Ovary (tissue), 3 donors: ENCODE data around the gene CADPS.

ENCODE experiments used
- EP300 ChIP-seq: sonication (generic); formaldehyde crosslinking; IDR thresholded peaks from one replicate; pipeline ENCODE4 v1.6.1; 2017; ENCODE audit warnings: antibody characterized with exemption
- POLR2A ChIP-seq: fragments of 450-650 bp; IDR thresholded peaks from one replicate; pipeline ENCODE4 v1.6.1; 2017; ENCODE audit warnings: antibody characterized with exemption, mild to moderate bottlenecking, moderate library complexity
- TF ChIP-seq, protein P1 (sequence below), 3 donors: fragments of 450-650 bp in 2 of 3; fragments of 200-600 bp in 1 of 3; IDR thresholded peaks; one replicate each; pipeline versions ENCODE4 v1.5.1 to v1.8.0; 2016 to 2022; ENCODE audit warnings: antibody characterized with exemption in 3 of 3, mild to moderate bottlenecking in 1 of 3
- donor health status: DM: no; HTN: no; CAD: no.

DNA sequence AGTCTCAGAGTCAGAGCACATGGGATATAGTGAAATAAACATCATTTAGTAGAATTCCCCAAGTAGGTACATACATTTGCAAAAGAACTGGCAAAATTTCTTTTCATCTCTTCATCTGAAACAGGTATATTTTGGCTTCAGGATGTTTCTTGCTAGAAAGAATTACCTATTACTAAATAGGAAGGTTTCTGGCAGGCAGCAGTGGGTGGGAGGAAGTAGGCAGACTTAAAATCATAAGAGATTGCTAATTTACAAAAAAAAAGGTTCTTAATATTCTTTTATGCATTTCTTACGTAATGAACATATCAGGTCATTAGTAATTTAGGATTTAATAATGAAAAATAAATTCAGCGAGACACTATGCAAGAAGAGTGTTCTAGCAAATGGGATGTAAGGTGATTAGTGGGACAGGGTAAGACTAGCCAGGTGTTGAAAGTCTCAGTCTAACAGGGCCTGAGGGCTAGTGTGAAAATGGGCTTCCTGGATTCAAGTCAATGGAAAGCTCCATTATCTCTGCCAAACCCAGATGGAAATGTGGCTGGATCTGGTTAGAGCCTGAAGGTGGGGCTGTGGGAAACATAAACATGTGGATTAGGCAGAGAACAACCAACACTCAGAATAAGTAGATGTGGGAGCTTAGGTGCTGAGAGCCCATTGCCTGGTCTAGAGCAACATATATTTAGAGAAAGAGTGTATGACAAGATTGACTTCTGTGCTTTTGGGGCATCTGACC lies 374.5 kb downstream of the CADPS start:
- TF ChIP-seq, protein P1, sequence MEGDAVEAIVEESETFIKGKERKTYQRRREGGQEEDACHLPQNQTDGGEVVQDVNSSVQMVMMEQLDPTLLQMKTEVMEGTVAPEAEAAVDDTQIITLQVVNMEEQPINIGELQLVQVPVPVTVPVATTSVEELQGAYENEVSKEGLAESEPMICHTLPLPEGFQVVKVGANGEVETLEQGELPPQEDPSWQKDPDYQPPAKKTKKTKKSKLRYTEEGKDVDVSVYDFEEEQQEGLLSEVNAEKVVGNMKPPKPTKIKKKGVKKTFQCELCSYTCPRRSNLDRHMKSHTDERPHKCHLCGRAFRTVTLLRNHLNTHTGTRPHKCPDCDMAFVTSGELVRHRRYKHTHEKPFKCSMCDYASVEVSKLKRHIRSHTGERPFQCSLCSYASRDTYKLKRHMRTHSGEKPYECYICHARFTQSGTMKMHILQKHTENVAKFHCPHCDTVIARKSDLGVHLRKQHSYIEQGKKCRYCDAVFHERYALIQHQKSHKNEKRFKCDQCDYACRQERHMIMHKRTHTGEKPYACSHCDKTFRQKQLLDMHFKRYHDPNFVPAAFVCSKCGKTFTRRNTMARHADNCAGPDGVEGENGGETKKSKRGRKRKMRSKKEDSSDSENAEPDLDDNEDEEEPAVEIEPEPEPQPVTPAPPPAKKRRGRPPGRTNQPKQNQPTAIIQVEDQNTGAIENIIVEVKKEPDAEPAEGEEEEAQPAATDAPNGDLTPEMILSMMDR (IDR thresholded peaks at IDR 0.05): no peak
- TF ChIP-seq POLR2A (no peak), EP300 (no peak)
